ENCODE measurements around the gene UTP18.
"Not testable (repeated sequence)": the region's sequence is repeated elsewhere in the genome, so short reads cannot be mapped to it uniquely, and the experiment has no call there.

UTP18 gene

DNA sequence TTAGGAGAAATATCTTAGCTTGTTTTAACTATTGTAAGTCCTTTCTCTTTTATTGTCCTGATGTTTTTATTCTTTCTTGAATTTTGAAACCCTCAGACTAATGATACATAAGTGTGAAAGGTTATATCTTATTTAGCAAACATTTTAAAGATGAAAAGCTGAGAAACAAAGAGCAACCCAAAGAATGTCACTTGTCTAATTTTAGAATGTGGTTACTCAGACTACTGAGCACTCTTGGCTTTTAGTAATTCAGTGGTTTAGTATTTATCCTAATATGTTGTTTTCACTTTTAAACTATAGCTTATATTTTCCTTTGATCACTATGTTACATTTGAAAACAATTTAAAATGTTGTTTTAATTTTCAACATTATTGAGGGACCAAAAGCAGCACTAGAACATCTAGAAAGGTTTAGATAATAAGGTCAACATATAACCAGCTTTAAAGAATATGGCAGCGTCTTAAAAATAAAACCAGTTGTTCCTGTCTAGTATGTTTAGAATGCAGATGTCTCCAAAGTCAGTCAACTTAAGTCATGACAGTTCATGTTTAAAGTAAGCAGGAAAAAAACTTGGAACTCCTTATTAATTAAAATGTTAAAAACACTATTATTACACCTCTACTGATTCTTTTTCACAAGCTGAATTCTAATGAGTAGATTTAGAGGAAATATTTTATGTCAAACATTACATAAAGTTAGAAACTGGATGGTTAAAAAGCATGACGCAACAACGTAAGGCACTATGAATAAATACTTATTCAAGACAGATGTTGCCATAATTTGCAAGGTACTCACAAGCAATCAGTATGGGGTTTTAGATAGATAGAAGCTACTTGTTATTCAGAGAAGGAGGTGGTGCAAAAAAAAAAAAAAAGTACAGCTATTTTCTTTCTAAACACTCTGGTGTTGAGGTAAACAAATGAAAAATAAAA, 2.9 kb upstream of the UTP18 start:
- DNase-seq (ENCODE audit: extremely low spot score): no peak
- POLR2A ChIA-PET: interaction anchor here (1.0 kb wide), 1 partner anchor 91 kb away, joined by 3 read pairs; the partner anchor contains the start of gene NME2
- CTCF ChIA-PET: interaction anchor here (1.2 kb wide), 1 partner anchor 12 kb away, joined by 3 read pairs; no protein-coding TSS in a partner anchor
- TF ChIP-seq, protein P1, sequence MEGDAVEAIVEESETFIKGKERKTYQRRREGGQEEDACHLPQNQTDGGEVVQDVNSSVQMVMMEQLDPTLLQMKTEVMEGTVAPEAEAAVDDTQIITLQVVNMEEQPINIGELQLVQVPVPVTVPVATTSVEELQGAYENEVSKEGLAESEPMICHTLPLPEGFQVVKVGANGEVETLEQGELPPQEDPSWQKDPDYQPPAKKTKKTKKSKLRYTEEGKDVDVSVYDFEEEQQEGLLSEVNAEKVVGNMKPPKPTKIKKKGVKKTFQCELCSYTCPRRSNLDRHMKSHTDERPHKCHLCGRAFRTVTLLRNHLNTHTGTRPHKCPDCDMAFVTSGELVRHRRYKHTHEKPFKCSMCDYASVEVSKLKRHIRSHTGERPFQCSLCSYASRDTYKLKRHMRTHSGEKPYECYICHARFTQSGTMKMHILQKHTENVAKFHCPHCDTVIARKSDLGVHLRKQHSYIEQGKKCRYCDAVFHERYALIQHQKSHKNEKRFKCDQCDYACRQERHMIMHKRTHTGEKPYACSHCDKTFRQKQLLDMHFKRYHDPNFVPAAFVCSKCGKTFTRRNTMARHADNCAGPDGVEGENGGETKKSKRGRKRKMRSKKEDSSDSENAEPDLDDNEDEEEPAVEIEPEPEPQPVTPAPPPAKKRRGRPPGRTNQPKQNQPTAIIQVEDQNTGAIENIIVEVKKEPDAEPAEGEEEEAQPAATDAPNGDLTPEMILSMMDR (IDR thresholded peaks at IDR 0.05; ENCODE audit: control extremely low read depth, extremely low read depth, low read depth, missing control alignments): no peak

DNA sequence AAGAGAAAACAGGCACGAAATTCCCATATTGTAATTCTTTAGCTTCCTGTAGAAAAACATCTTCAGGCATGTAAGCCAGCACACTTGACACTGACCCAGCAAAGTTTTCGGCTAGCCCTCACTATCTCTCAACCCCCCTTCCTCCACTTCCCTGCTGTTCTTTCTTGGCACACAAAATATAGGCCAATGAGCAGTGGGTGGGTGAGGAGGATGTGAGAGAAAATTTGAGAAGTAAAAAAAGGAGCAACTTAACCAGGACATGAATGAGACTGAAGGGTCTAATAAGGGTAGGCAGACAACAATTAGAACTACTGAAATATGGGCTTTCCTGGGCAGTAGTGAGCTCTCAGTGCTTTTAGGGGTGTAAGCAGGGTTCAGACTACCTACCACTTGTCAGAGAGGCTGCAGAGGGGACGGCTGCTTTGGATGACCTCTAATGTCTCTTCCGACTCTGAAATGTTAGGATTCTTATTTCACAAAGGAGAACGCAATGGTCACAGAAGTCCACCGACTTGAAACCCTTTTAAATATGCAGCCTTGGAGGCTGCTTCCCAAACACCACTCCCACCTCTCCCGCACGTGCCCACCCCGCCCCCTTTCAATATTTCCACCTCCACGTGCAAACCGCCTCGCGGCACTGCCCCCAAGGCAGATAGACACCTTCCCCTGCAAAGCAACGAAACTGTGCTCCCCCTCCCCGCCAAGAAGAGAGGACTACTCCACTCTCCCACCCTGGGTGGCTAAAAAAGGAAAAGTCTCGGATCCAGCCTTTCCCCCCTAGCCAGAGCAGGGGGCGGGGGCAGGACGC, 1.4 kb upstream of the UTP18 start:
- peak; percentile 15 for DNase-seq (ENCODE audit: extremely low spot score)
- CTCF ChIA-PET: no interaction called here

DNA sequence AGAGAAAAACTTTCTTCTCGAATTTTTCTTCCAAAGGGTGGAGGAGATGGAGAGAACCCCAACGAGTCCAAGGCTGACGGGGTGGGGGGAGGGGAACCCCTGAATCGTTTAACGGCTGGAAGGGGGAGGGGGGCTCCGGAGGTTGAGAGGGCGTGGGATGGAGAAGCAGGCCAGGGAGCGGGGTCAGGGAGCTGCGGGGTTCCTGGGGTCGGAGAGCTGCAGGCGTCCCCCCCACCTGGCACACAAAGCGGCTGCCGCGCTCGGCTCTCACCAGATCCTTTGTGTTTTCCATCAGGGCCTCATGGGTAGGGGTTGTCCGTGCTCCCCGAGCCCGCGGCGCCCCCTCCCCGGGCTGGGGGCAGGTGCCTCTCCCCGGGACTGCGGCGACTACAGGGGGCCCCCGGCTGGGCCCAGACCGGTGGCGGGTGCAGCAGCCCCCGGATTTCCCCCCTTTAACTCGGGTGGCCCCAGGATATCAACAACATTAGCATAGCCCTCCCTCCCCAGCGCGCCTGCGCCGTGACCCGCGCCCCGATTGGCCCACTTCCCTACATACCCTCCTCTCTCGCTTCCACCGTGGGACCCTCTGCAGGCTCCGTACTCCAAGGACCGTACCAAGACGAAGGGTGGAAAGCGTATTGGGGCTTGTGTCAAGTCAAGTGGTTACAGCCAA, 646 bp upstream of the UTP18 start, which contains the start of gene MBTD1:
MBTD1 (minus strand) TSS at position 486 of the 673 bp plus-strand sequence. CDS start 34,888 bp downstream, outside the sequence.
- CTCF ChIA-PET: no interaction called here
- TF ChIP-seq, protein P1 (IDR thresholded peaks at IDR 0.05; ENCODE audit: control extremely low read depth, extremely low read depth, low read depth, missing control alignments): no peak
- POLR2A ChIA-PET: no interaction called here
- DNase-seq (ENCODE audit: extremely low spot score): peak; percentile 98

More for the DNA sequence above, 1.4 kb upstream of the UTP18 start:
- TF ChIP-seq, protein P1 (IDR thresholded peaks at IDR 0.05; ENCODE audit: control extremely low read depth, extremely low read depth, low read depth, missing control alignments): no peak
- POLR2A ChIA-PET: no interaction called here

DNA sequence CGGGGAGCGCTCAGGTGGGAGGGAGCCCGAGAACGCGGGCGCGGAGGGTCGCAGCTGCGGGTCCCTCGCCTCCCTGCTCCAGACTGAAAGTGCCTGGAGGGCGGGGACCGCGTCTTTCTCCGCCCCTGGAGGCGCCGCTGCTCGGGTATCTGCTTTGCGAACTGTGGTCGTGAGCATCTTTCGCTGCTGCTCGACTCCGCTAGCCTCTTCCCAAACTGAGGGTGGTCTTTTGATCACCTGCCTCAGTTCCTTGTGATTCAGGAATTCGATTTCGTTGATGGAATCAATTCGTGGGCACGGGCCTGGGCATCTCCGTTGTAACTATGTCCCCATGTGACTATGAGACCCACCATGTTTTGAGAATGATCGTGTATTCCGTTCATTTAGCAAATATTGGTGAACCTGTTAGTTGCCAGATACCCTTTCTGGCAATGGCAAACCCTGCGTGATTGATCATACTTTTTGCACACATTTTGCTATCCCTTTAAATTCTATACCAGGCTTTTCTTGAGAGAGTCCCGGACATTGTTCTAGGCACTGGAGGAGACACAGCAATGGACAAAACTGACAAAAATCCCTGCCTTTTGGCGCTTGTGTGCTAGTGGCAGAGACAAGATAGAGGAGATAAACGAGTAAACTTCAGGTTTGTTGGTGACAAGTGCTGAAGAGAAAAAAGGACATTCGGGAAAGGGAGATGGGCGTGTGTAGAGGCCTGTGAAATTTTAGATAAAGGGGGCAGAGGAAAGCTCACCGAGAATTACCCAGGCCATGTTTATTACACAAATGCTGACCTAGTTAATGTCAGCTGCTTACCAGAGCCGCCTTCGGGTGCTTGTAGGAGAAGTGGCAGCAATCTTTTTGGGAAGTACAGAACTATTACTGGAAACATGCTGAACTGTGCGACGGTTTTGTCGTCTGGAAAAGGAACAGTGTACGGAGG, 948 bp downstream of the UTP18 start:
- DNase-seq (ENCODE audit: extremely low spot score): no peak
- ChIA-PET CTCF (no interaction called here), POLR2A (interaction anchor here (0.7 kb wide), 1 partner anchor 11 kb away, joined by 3 read pairs; no protein-coding TSS in a partner anchor)
- TF ChIP-seq, protein P1 (IDR thresholded peaks at IDR 0.05; ENCODE audit: control extremely low read depth, extremely low read depth, low read depth, missing control alignments): no peak

DNA sequence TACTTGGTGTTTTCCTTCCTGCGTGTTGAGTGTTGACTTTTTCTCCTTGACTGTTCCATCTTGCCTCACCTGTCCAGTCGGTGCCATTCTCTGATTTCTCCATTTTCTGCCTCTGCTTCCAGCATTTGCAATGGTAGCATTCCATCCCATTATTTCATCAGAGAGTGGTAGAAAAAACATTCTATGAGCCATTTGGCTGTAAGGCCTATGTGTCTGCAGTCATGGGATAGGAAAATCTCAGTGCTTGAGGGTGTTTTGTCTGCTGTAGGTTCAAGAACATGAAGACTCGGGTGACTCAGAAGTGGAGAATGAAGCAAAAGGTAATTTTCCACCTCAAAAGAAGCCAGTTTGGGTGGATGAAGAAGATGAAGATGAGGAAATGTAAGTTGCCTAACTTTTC, 2.7 kb downstream of the UTP18 start:
- DNase-seq (ENCODE audit: extremely low spot score): no peak
- POLR2A ChIA-PET: no interaction called here
- CTCF ChIA-PET: no interaction called here
- TF ChIP-seq, protein P1 (IDR thresholded peaks at IDR 0.05; ENCODE audit: control extremely low read depth, extremely low read depth, low read depth, missing control alignments): no peak

GRCh38 chr17:51264466-51264865, 4.1 kb downstream of the UTP18 start:
- peak; percentile 17 for DNase-seq (ENCODE audit: extremely low spot score)
- CTCF ChIA-PET: not testable (repeated sequence)
- POLR2A ChIA-PET: interaction anchor here (1.3 kb wide), 1 partner anchor 9 kb away, joined by 3 read pairs; no protein-coding TSS in a partner anchor
